ENCODE data around the gene TBC1D22A.

GRCh38 chr22:47163856-47164513, 401.5 kb downstream of the TBC1D22A start:
- TF ChIP-seq CTCF (IDR thresholded peaks at IDR 0.05; ENCODE audit: low read length), result no peak
- no peak for TF ChIP-seq EZH2 (optimal IDR thresholded peaks at IDR 0.05; ENCODE audit: low read depth, low read length)
- TF ChIP-seq EZH2phosphoT487 (IDR thresholded peaks at IDR 0.05; ENCODE audit: low read length), result no peak
